PC-9 (cell line): Measurements from ENCODE around the gene ELP5. TPM values are rescaled to one million over a fixed set of nuclear protein-coding genes. Genes with fewer than 3 reads are reported as not detected.
A peak's percentile ranks its signal among the peaks of the same experiment; 100 is the strongest.

Experiments used
- BruUV-seq: library from RNA; stranded (reverse); fragments of 400-500 nt; replicated peaks from 2 replicates; lab custom pipeline; 2021; lab: Mats Ljungman, UMichigan
- CTCF ChIA-PET: fragments of 300-600 bp; sonication (Branson Sonifier 250); formaldehyde crosslinking; loops from one replicate; lab custom pipeline; 2022; ENCODE audit warnings: antibody characterized with exemption; lab: Charles Lee
- POLR2A ChIA-PET: fragments of 300-600 bp; sonication (Branson Sonifier 250); formaldehyde crosslinking; loops from one replicate; lab custom pipeline; 2022; ENCODE audit warnings: antibody characterized with exemption; ENCODE audit not compliant: unreplicated experiment; lab: Charles Lee
- DNase-seq, 2 experiments: peaks; one replicate each; pipeline versions ENCODE4 v3.0.0 to v3.0.0-alpha.2; 2015 to 2022; ENCODE audit warnings: mixed read lengths in 1 of 2
- H2AFZ ChIP-seq: fragments of 200-600 bp; sonication (generic); 2 replicates; pipeline ENCODE4 v1.8.1; 2017; ENCODE audit warnings: antibody characterized with exemption
- H3F3A ChIP-seq: fragments of 200-600 bp; sonication (generic); 2 replicates; pipeline ENCODE4 v1.8.1; 2017; ENCODE audit warnings: antibody characterized with exemption, mild to moderate bottlenecking, low read depth; ENCODE audit not compliant: insufficient read depth
- H3K27ac ChIP-seq: fragments of 200-600 bp; sonication (generic); 2 replicates; pipeline ENCODE4 v1.6.1; 2016; ENCODE audit warnings: mixed run types
- H3K27me3 ChIP-seq: fragments of 200-600 bp; sonication (generic); 2 replicates; pipeline ENCODE4 v1.6.1; 2016; ENCODE audit warnings: low read depth, mixed run types; ENCODE audit not compliant: insufficient read depth
- H3K36me3 ChIP-seq: fragments of 200-600 bp; sonication (generic); 2 replicates; pipeline ENCODE4 v1.6.1; 2016; ENCODE audit warnings: low read depth, mixed run types
- H3K4me1 ChIP-seq: fragments of 200-600 bp; sonication (generic); replicated peaks from 2 replicates; pipeline ENCODE4 v1.6.1; 2016; ENCODE audit warnings: mixed run types; ENCODE audit not compliant: insufficient read depth
- H3K4me2 ChIP-seq: fragments of 200-600 bp; sonication (generic); 2 replicates; pipeline ENCODE4 v1.6.1; 2017; ENCODE audit warnings: mixed run types
- H3K4me3 ChIP-seq: fragments of 200-600 bp; sonication (generic); 2 replicates; pipeline ENCODE4 v1.6.1; 2016; ENCODE audit warnings: mixed run types
- H3K79me2 ChIP-seq: fragments of 200-600 bp; sonication (generic); 2 replicates; pipeline ENCODE4 v1.6.1; 2017; ENCODE audit warnings: low read depth, mixed run types
- H3K9me2 ChIP-seq: fragments of 200-600 bp; sonication (generic); 2 replicates; pipeline ENCODE4 v1.8.1; 2017; ENCODE audit warnings: mild to moderate bottlenecking; ENCODE audit not compliant: insufficient read depth
- H3K9me3 ChIP-seq: fragments of 200-600 bp; sonication (generic); 2 replicates; pipeline ENCODE4 v1.8.1; 2016; ENCODE audit warnings: low read depth; ENCODE audit not compliant: insufficient read depth
- H4K20me1 ChIP-seq: fragments of 200-600 bp; sonication (generic); 2 replicates; pipeline ENCODE4 v1.8.1; 2017; ENCODE audit not compliant: insufficient read depth
- EZH2 ChIP-seq: fragments of 200-600 bp; sonication (generic); IDR thresholded peaks from 2 replicates; pipeline ENCODE4 v1.8.0; 2017; ENCODE audit warnings: antibody characterized with exemption, low read depth
- intact Hi-C: fragments of 100-400 bp; cut with micrococcal nuclease; formaldehyde crosslinking; loops from one replicate; pipeline ENCODE4 v1.10.0; 2022; ENCODE audit not compliant: unreplicated experiment
- total RNA-seq: library from RNA; stranded (reverse); gene quantifications from 2 replicates; pipeline ENCODE4 v1.2.3, GENCODE V29; 2021
- TF ChIP-seq, protein P1 (sequence below): fragments of 200-600 bp; sonication (generic); conservative IDR thresholded peaks from 2 replicates; pipeline ENCODE4 v1.6.1; 2017; ENCODE audit warnings: mixed run types, antibody characterized with exemption, mild to moderate bottlenecking, moderate library complexity

ELP5 gene
- total RNA-seq, 1 experiment from 2014 or later = 45.1 TPM

DNA sequence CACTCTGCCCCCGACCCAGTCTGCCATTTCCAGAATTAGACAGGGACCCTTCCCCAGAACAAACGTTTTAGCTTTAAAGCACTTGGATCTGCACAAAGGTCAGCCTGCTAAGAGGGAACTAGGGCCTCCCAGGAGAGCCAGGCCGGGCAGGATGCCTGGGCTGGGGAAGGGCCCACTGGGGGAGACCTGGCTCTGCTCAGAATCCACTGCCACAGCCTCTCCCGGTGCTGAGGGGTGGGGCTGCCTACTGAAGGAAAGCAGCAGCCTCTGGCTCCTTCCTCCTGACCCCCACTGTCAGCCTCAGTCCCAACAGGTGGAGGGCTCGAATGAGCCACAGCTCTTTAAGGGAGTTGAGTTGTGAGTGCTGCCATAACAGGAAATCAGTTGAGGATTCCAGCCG is 40.7 kb downstream of the ELP5 start:
- H3K4me3 ChIP-seq = no peak overlapping the region
- peak overlapping the region; percentile 49 for H3K4me2 ChIP-seq
- peaks cover 25% of the 10 kb centered on the region for H3K4me1 ChIP-seq
- CTCF ChIA-PET = no interaction called here
- no peaks in the 10 kb centered on the region for H3K9me3 ChIP-seq
- no peak for TF ChIP-seq EZH2
- TF ChIP-seq, protein P1, sequence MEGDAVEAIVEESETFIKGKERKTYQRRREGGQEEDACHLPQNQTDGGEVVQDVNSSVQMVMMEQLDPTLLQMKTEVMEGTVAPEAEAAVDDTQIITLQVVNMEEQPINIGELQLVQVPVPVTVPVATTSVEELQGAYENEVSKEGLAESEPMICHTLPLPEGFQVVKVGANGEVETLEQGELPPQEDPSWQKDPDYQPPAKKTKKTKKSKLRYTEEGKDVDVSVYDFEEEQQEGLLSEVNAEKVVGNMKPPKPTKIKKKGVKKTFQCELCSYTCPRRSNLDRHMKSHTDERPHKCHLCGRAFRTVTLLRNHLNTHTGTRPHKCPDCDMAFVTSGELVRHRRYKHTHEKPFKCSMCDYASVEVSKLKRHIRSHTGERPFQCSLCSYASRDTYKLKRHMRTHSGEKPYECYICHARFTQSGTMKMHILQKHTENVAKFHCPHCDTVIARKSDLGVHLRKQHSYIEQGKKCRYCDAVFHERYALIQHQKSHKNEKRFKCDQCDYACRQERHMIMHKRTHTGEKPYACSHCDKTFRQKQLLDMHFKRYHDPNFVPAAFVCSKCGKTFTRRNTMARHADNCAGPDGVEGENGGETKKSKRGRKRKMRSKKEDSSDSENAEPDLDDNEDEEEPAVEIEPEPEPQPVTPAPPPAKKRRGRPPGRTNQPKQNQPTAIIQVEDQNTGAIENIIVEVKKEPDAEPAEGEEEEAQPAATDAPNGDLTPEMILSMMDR = no peak
- peaks cover 10% of the 10 kb centered on the region; the same call in 1 of the 2 replicates for H3K27me3 ChIP-seq
- POLR2A ChIA-PET = no interaction called here
- H3K9me2 ChIP-seq = no peaks in the 10 kb centered on the region
- H3K36me3 ChIP-seq = no peaks in the 10 kb centered on the region
- H3K27ac ChIP-seq = peak overlapping the region; percentile 22; the same call in 1 of the 2 replicates
- peaks cover 32% of the 10 kb centered on the region; the same call in 1 of the 2 replicates for H3F3A ChIP-seq
- DNase-seq = no peak
- H4K20me1 ChIP-seq = no peaks in the 10 kb centered on the region
- no peak overlapping the region for H2AFZ ChIP-seq
- no peaks in the 10 kb centered on the region for H3K79me2 ChIP-seq
- intact Hi-C loops = no loop called here
- no TSS peak for BruUV-seq

DNA sequence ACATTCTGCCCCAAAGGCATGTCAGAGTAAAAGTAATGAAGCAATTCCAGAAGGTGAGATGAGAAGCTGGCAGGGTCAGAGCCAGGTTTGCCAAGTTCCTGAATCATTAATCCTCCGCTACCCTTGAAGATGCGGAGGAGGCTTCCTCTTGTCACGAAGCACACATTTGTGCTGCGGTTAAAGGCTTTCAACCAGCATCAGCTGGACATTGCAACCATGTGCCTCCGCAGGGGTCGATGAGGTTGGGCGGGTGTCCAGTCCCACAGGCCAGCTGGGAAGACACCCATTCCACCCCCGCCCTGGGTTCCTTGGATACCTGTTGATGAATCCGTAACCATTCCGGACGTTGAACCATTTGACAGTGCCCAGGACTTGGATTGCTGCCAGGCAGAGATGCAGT is 41.1 kb downstream of the ELP5 start:
- H3K4me1 ChIP-seq = peaks cover 25% of the 10 kb centered on the region
- no peaks in the 10 kb centered on the region for H4K20me1 ChIP-seq
- TF ChIP-seq EZH2 = no peak
- TF ChIP-seq, protein P1 = no peak
- DNase-seq = peak in 1 of 2 experiments; percentile 86
- H3K9me2 ChIP-seq = no peaks in the 10 kb centered on the region
- H3K79me2 ChIP-seq = no peaks in the 10 kb centered on the region
- H3K4me2 ChIP-seq = peak overlapping the region; percentile 49
- H3K4me3 ChIP-seq = no peak overlapping the region
- no peak overlapping the region for H2AFZ ChIP-seq
- H3F3A ChIP-seq = peaks cover 32% of the 10 kb centered on the region; the same call in 1 of the 2 replicates
- H3K27me3 ChIP-seq = peaks cover 10% of the 10 kb centered on the region; the same call in 1 of the 2 replicates
- intact Hi-C loops = no loop called here
- no peaks in the 10 kb centered on the region for H3K9me3 ChIP-seq
- H3K27ac ChIP-seq = no peak overlapping the region
- ChIA-PET POLR2A (interaction anchor here (0.6 kb wide), 1 partner anchor 30 kb away, joined by 6 read pairs; no protein-coding TSS in a partner anchor), CTCF (no interaction called here)
- no peaks in the 10 kb centered on the region for H3K36me3 ChIP-seq
- no TSS peak for BruUV-seq

DNA sequence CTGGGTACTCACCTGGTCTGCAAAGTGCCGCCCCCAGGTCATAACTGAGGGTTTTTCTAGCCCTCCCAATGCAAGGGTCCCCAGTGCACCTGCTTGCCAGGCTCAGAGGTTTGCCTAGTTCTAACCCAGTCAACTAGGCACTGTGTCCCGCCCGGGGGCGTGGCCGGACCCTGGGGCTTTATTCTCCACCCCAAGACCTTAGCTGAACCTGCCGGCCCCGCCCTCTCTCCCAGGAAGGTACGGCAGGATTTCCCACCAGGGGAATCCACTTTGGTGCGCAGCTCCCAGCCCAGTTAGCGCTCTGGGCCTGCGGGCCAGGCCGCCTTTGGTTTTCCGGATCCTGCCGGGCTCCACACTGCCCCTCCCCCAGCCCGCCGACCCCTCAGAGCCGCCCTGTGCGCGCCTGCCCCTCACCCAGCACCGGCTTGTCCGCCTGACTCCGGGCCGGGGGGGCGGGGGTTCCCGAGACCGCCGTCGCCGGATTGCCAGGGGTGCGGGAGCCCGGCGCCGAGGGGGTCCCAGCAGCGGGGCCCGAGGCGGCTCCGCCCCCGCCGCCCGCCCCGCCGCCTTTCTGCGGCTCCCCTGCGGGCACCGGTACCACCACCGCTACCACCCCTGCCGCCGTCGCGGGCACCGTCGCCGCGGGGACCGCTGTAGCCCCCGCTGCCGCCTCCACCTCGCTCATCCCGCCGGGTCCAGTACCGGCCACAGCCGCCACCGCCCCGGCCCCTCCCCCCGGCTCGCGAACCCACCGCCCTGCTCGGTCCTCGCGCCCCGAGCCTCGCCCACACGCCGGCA is 42.0 kb downstream of the ELP5 start:
- intact Hi-C loops = no loop called here
- H3K4me1 ChIP-seq = peaks cover 25% of the 10 kb centered on the region
- H2AFZ ChIP-seq = no peak overlapping the region
- H3F3A ChIP-seq = peaks cover 32% of the 10 kb centered on the region; the same call in 1 of the 2 replicates
- H3K4me2 ChIP-seq = peak overlapping the region; percentile 49; the same call in 1 of the 2 replicates
- ChIA-PET POLR2A (no interaction called here), CTCF (no interaction called here)
- H3K27ac ChIP-seq = no peak overlapping the region
- no TSS peak for BruUV-seq
- H3K9me2 ChIP-seq = no peaks in the 10 kb centered on the region
- peak in 1 of 2 experiments; percentile 34 for DNase-seq
- H4K20me1 ChIP-seq = no peaks in the 10 kb centered on the region
- no peaks in the 10 kb centered on the region for H3K79me2 ChIP-seq
- no peak overlapping the region for H3K4me3 ChIP-seq
- H3K27me3 ChIP-seq = peaks cover 10% of the 10 kb centered on the region; the same call in 1 of the 2 replicates
- no peaks in the 10 kb centered on the region for H3K9me3 ChIP-seq
- no peak for TF ChIP-seq EZH2
- TF ChIP-seq, protein P1 = no peak
- no peaks in the 10 kb centered on the region for H3K36me3 ChIP-seq
